HepG2 (cell line): ENCODE results near the gene FNBP1L. TPM values are rescaled to one million over a fixed set of nuclear protein-coding genes. Genes with fewer than 3 reads are reported as not detected.

Experiments
- ARNT ChIP-seq: fragments of 450-650 bp; IDR thresholded peaks from 2 replicates; pipeline ENCODE4 v1.6.1; 2017
- ATM ChIP-seq: fragments of 450-650 bp; IDR thresholded peaks from 2 replicates; pipeline ENCODE4 v1.7.1; 2017; ENCODE audit warnings: mild to moderate bottlenecking, borderline replicate concordance
- BCL6 ChIP-seq: IDR thresholded peaks from 2 replicates; pipeline ENCODE4 v1.6.1; 2016; ENCODE audit warnings: missing genetic modification reagents, missing compliant biosample characterization
- BHLHE40 ChIP-seq: IDR thresholded peaks from 2 replicates; pipeline ENCODE4 v1.6.1; 2011; ENCODE audit warnings: low read length, improper control_type of control experiment
- CEBPG ChIP-seq: IDR thresholded peaks from 2 replicates; pipeline ENCODE4 v1.6.1; 2016
- GATAD1 ChIP-seq: IDR thresholded peaks from 2 replicates; pipeline ENCODE4 v1.6.1; 2016; ENCODE audit warnings: missing genetic modification reagents, missing compliant biosample characterization
- HDAC6 ChIP-seq: fragments of 200-600 bp; sonication (generic); IDR thresholded peaks from 2 replicates; pipeline ENCODE4 v1.7.0; 2017; ENCODE audit warnings: mild to moderate bottlenecking, antibody characterized with exemption, low read length, low read depth
- HNF1A ChIP-seq, 2 experiments: sonication (generic) in 1 of 2; formaldehyde crosslinking in 1 of 2; IDR thresholded peaks; 2 replicates each; pipeline versions ENCODE4 v1.4.0 to v1.6.1; 2016 to 2020; ENCODE audit warnings: borderline replicate concordance in 1 of 2, low read depth in 1 of 2, mild to moderate bottlenecking in 1 of 2, missing genetic modification reagents in 1 of 2
- MXD4 ChIP-seq: IDR thresholded peaks from 2 replicates; pipeline ENCODE4 v1.6.1; 2016; ENCODE audit warnings: mild to moderate bottlenecking, missing biosample characterization, missing genetic modification reagents
- ONECUT2 ChIP-seq: sonication (generic); formaldehyde crosslinking; IDR thresholded peaks from 2 replicates; pipeline ENCODE4 v1.4.0; 2020; ENCODE audit warnings: missing genetic modification reagents
- RAD21 ChIP-seq: fragments of 450-650 bp; formaldehyde crosslinking; IDR thresholded peaks from 2 replicates; pipeline ENCODE4 v1.5.0; 2020; ENCODE audit warnings: mild to moderate bottlenecking
- SMAD1 ChIP-seq: sonication (generic); formaldehyde crosslinking; IDR thresholded peaks from 2 replicates; pipeline ENCODE4 v1.4.0; 2020; ENCODE audit warnings: missing genetic modification reagents, low read depth, mild to moderate bottlenecking, borderline replicate concordance
- TEAD2 ChIP-seq: sonication (generic); formaldehyde crosslinking; IDR thresholded peaks from 2 replicates; pipeline ENCODE4 v1.9.0; 2021; ENCODE audit warnings: missing genetic modification reagents
- XBP1 ChIP-seq: sonication (generic); formaldehyde crosslinking; IDR thresholded peaks from 2 replicates; pipeline ENCODE4 v1.5.0; 2020; ENCODE audit warnings: missing genetic modification reagents
- ZBTB37 ChIP-seq: sonication (generic); formaldehyde crosslinking; IDR thresholded peaks from 2 replicates; pipeline ENCODE4 v1.4.0; 2020; ENCODE audit warnings: mild to moderate bottlenecking, missing genetic modification reagents
- ZBTB7A ChIP-seq: sonication (generic); formaldehyde crosslinking; IDR thresholded peaks from 2 replicates; pipeline ENCODE4 v1.8.0; 2022; ENCODE audit warnings: mild to moderate bottlenecking, missing genetic modification reagents
- ZNF574 ChIP-seq: sonication (generic); formaldehyde crosslinking; IDR thresholded peaks from 2 replicates; pipeline ENCODE4 v1.4.0; 2020; ENCODE audit warnings: missing genetic modification reagents
- ZNF850 ChIP-seq: sonication (generic); formaldehyde crosslinking; conservative IDR thresholded peaks from 2 replicates; pipeline ENCODE4 v1.9.0; 2021; ENCODE audit warnings: mild to moderate bottlenecking, missing genetic modification reagents
- ZNF883 ChIP-seq: sonication (generic); formaldehyde crosslinking; IDR thresholded peaks from 2 replicates; pipeline ENCODE4 v1.5.1; 2020; ENCODE audit warnings: mild to moderate bottlenecking, missing genetic modification reagents; ENCODE audit errors: not compliant biosample characterization
- polyA plus RNA-seq, 8 experiments: library from polyadenylated mRNA; depleted of rRNA in 3 of 8; stranded (reverse) in 7 of 8; unstranded in 1 of 8; fragments of >200 nt; fragmentation: Illumina TruSeq in 4 of 8; extraction: Trizol in 4 of 8; gene quantifications; 2 replicates each; pipeline versions ENCODE4 v1.2.1 to v1.2.3, GENCODE V29; 2011 to 2016; ENCODE audit warnings: low read depth in 4 of 8, missing spikeins in 1 of 8, mixed read lengths in 1 of 8; ENCODE audit not compliant: insufficient read depth in 1 of 8
- total RNA-seq, 5 experiments: library from RNA; depleted of rRNA; stranded (reverse); fragments of >200 nt; fragmentation: Illumina TruSeq; extraction: Trizol; gene quantifications; 2 replicates each; pipeline ENCODE4 v1.2.3, GENCODE V29; 2016; ENCODE audit warnings: low read depth in 1 of 5
- TF ChIP-seq, protein P1 (sequence below): sonication (generic); formaldehyde crosslinking; IDR thresholded peaks from 2 replicates; pipeline ENCODE4 v1.4.0; 2020; ENCODE audit warnings: missing genetic modification reagents, low read depth, mild to moderate bottlenecking, borderline replicate concordance

Gene FNBP1L
- total and polyA plus RNA-seq, 2 of the 13 experiments (the other 11 are each of a cell fraction or from before 2014, with no cell fraction given), result 24.1 to 27.1 TPM

GRCh38 chr1:93448983-93449804 lies 1.3 kb downstream of the FNBP1L start (continued):
- TF ChIP-seq HNF1A (IDR thresholded peaks at IDR 0.05; ENCODE audit: low read depth) (no peak), HNF1A (CRISPR knock-in tag; IDR thresholded peaks at IDR 0.05; ENCODE audit: borderline replicate concordance) (no peak; the same call in 1 of the 2 replicates), BHLHE40 (no peak), SMAD1 (CRISPR knock-in tag) (no peak), GATAD1 (CRISPR knock-in tag) (no peak), BCL6 (peak; percentile 48; the same call in 1 of the 2 replicates), XBP1 (CRISPR knock-in tag) (no peak), CEBPG (peak; percentile 77), ZBTB37 (CRISPR knock-in tag) (no peak), ZNF850 (CRISPR knock-in tag) (no peak), MXD4 (CRISPR knock-in tag) (no peak), ZBTB7A (no peak), ZNF883 (CRISPR knock-in tag) (no peak), ATM (no peak), HDAC6 (no peak), RAD21 (CRISPR knock-in tag) (no peak), ZNF574 (CRISPR knock-in tag) (no peak), ONECUT2 (CRISPR knock-in tag) (0 out of 2 replicates have a peak, but pooled peaks have one; percentile 44), ARNT (no peak), TEAD2 (CRISPR knock-in tag) (0 out of 2 replicates have a peak, but pooled peaks have one; percentile 38)
- TF ChIP-seq, protein P1, sequence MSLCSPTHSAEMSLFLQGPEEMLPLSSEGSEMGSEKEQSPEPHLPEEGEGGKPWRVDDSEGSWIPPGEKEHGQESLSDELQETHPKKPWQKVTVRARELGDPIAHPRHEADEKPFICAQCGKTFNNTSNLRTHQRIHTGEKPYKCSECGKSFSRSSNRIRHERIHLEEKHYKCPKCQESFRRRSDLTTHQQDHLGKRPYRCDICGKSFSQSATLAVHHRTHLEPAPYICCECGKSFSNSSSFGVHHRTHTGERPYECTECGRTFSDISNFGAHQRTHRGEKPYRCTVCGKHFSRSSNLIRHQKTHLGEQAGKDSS, result 0 out of 2 replicates have a peak, but pooled peaks have one; percentile 21
